Karpas-422 (cell line): ENCODE results near the gene QPRT. TPM values are rescaled to one million over a fixed set of nuclear protein-coding genes. Genes with fewer than 3 reads are reported as not detected.

Experiments
- DNase-seq: peaks from one replicate; pipeline ENCODE4 v3.0.0-alpha.2; 2015
- H2AFZ ChIP-seq: fragments of 200-600 bp; sonication (generic); 2 replicates; pipeline ENCODE4 v1.6.1; 2014; ENCODE audit warnings: antibody characterized with exemption, low read length, mixed read lengths
- H3K27ac ChIP-seq: fragments of 200-600 bp; sonication (generic); 2 replicates; pipeline ENCODE4 v1.5.1; 2014; ENCODE audit warnings: mild to moderate bottlenecking, low read length, moderate library complexity
- H3K27me3 ChIP-seq: fragments of 200-600 bp; sonication (generic); 2 replicates; pipeline ENCODE4 v1.6.1; 2014; ENCODE audit warnings: low read length, mixed read lengths
- H3K36me3 ChIP-seq: fragments of 200-600 bp; sonication (generic); 2 replicates; pipeline ENCODE4 v1.6.1; 2014; ENCODE audit warnings: low read length, mixed read lengths; ENCODE audit not compliant: insufficient read depth
- H3K4me1 ChIP-seq: fragments of 200-600 bp; sonication (generic); 2 replicates; pipeline ENCODE4 v1.6.1; 2014; ENCODE audit warnings: mild to moderate bottlenecking, low read length, mixed read lengths
- H3K4me2 ChIP-seq: fragments of 200-600 bp; sonication (generic); 2 replicates; pipeline ENCODE4 v1.6.1; 2014; ENCODE audit warnings: low read length, low read depth, mild to moderate bottlenecking; ENCODE audit not compliant: poor library complexity, severe bottlenecking
- H3K4me3 ChIP-seq: fragments of 200-600 bp; sonication (generic); 2 replicates; pipeline ENCODE4 v1.5.1; 2014; ENCODE audit warnings: mild to moderate bottlenecking, antibody characterized with exemption, low read length, mixed read lengths
- H3K79me2 ChIP-seq: fragments of 200-600 bp; sonication (generic); 2 replicates; pipeline ENCODE4 v1.6.1; 2014; ENCODE audit warnings: mild to moderate bottlenecking, low read length, mixed read lengths
- H3K9ac ChIP-seq: fragments of 200-600 bp; sonication (generic); 2 replicates; pipeline ENCODE4 v1.6.0; 2014; ENCODE audit warnings: low read length
- H3K9me2 ChIP-seq: fragments of 200-600 bp; sonication (generic), shearing (Covaris generic); replicated peaks from 2 replicates; pipeline ENCODE4 v1.6.0; 2014; ENCODE audit warnings: mild to moderate bottlenecking, low read length, moderate library complexity; ENCODE audit not compliant: insufficient read depth
- H3K9me3 ChIP-seq: fragments of 300-700, 200-600 bp; sonication (generic); 2 replicates; pipeline ENCODE4 v1.6.1; 2014; ENCODE audit warnings: low read length, mixed read lengths
- H4K20me1 ChIP-seq: fragments of 200-600 bp; sonication (generic); 2 replicates; pipeline ENCODE4 v1.6.1; 2014; ENCODE audit warnings: mild to moderate bottlenecking, antibody characterized with exemption, low read length, low read depth; ENCODE audit not compliant: insufficient read depth
- total RNA-seq: library from RNA; depleted of rRNA; stranded (reverse); fragments of >200 nt; shearing (Covaris generic); gene quantifications from 2 replicates; pipeline ENCODE4 v1.2.3, GENCODE V29; 2014; ENCODE audit warnings: low replicate concordance

Gene QPRT
- total RNA-seq, 1 experiment from 2014 or later, result 39.6 TPM

GRCh38 chr16:29644338-29644857 is 34.6 kb upstream of the QPRT start:
- H3K27ac ChIP-seq, result no peak overlapping the region
- H4K20me1 ChIP-seq, result no peaks in the 10 kb centered on the region
- H3K79me2 ChIP-seq, result no peaks in the 10 kb centered on the region
- peak; percentile 37 for DNase-seq
- no peaks in the 10 kb centered on the region for H3K27me3 ChIP-seq
- H3K9ac ChIP-seq, result no peak overlapping the region
- H2AFZ ChIP-seq, result no peak overlapping the region
- no peaks in the 10 kb centered on the region for H3K9me2 ChIP-seq
- no peaks in the 10 kb centered on the region for H3K36me3 ChIP-seq
- peaks cover 7% of the 10 kb centered on the region for H3K4me1 ChIP-seq
- no peak overlapping the region for H3K4me2 ChIP-seq
- H3K4me3 ChIP-seq, result no peak overlapping the region
- no peaks in the 10 kb centered on the region for H3K9me3 ChIP-seq

- Histone ChIP-seq H3K4me1 (peaks cover 7% of the 10 kb centered on the region), H3K27me3 (no peaks in the 10 kb centered on the region), H4K20me1 (no peaks in the 10 kb centered on the region), H3K9me2 (no peaks in the 10 kb centered on the region), H3K4me3 (no peak overlapping the region), H3K4me2 (no peak overlapping the region), H3K36me3 (no peaks in the 10 kb centered on the region), H3K9ac (no peak overlapping the region), H3K79me2 (no peaks in the 10 kb centered on the region), H3K27ac (no peak overlapping the region), H2AFZ (peak overlapping the region; percentile 75), H3K9me3 (no peaks in the 10 kb centered on the region)
- DNase-seq, result peak; percentile 40
Observed at GRCh38 chr16:29644973-29645693, 33.8 kb upstream of the QPRT start.

- Histone ChIP-seq H3K9me3 (no peaks in the 10 kb centered on the region), H3K9ac (no peak overlapping the region), H3K36me3 (no peaks in the 10 kb centered on the region), H3K27me3 (no peaks in the 10 kb centered on the region), H3K4me3 (no peak overlapping the region), H3K27ac (no peak overlapping the region), H3K79me2 (no peaks in the 10 kb centered on the region), H4K20me1 (no peaks in the 10 kb centered on the region), H3K4me2 (no peak overlapping the region), H3K4me1 (peaks cover 7% of the 10 kb centered on the region), H2AFZ (peak overlapping the region; percentile 75), H3K9me2 (no peaks in the 10 kb centered on the region)
- peak; percentile 77 for DNase-seq
Observed at GRCh38 chr16:29645694-29646187, 33.2 kb upstream of the QPRT start.

GRCh38 chr16:29646947-29647346 is 32.0 kb upstream of the QPRT start:
- no peak for DNase-seq
- no peaks in the 10 kb centered on the region for H3K9me2 ChIP-seq
- no peak overlapping the region for H3K27ac ChIP-seq
- no peak overlapping the region for H3K4me3 ChIP-seq
- no peaks in the 10 kb centered on the region for H4K20me1 ChIP-seq
- H3K9me3 ChIP-seq, result no peaks in the 10 kb centered on the region
- H3K9ac ChIP-seq, result no peak overlapping the region
- no peaks in the 10 kb centered on the region for H3K79me2 ChIP-seq
- no peak overlapping the region for H3K4me2 ChIP-seq
- no peaks in the 10 kb centered on the region for H3K27me3 ChIP-seq
- H2AFZ ChIP-seq, result no peak overlapping the region
- peaks cover 7% of the 10 kb centered on the region for H3K4me1 ChIP-seq
- H3K36me3 ChIP-seq, result no peaks in the 10 kb centered on the region

GRCh38 chr16:29649588-29650494 is 29.1 kb upstream of the QPRT start:
- H4K20me1 ChIP-seq, result no peaks in the 10 kb centered on the region
- no peak overlapping the region for H2AFZ ChIP-seq
- no peak for DNase-seq
- H3K9ac ChIP-seq, result no peak overlapping the region
- no peaks in the 10 kb centered on the region for H3K9me3 ChIP-seq
- no peaks in the 10 kb centered on the region for H3K9me2 ChIP-seq
- H3K4me2 ChIP-seq, result no peak overlapping the region
- no peak overlapping the region for H3K27ac ChIP-seq
- no peaks in the 10 kb centered on the region for H3K27me3 ChIP-seq
- H3K79me2 ChIP-seq, result no peaks in the 10 kb centered on the region
- H3K4me3 ChIP-seq, result no peak overlapping the region
- H3K36me3 ChIP-seq, result no peaks in the 10 kb centered on the region
- peaks cover 17% of the 10 kb centered on the region for H3K4me1 ChIP-seq

- Histone ChIP-seq H3K9me3 (no peaks in the 10 kb centered on the region), H4K20me1 (no peaks in the 10 kb centered on the region), H3K4me3 (no peak overlapping the region), H3K27ac (no peak overlapping the region), H3K27me3 (no peaks in the 10 kb centered on the region), H2AFZ (no peak overlapping the region), H3K4me1 (peaks cover 10% of the 10 kb centered on the region), H3K9ac (no peak overlapping the region), H3K36me3 (no peaks in the 10 kb centered on the region), H3K4me2 (no peak overlapping the region), H3K9me2 (no peaks in the 10 kb centered on the region), H3K79me2 (no peaks in the 10 kb centered on the region)
- DNase-seq, result no peak
Observed at GRCh38 chr16:29650771-29651170, 28.2 kb upstream of the QPRT start.

- no peak for DNase-seq
- Histone ChIP-seq H3K36me3 (no peaks in the 10 kb centered on the region), H3K4me2 (no peak overlapping the region), H3K4me1 (peaks cover 10% of the 10 kb centered on the region), H3K9ac (no peak overlapping the region), H4K20me1 (no peaks in the 10 kb centered on the region), H2AFZ (no peak overlapping the region), H3K79me2 (no peaks in the 10 kb centered on the region), H3K27me3 (no peaks in the 10 kb centered on the region), H3K9me2 (no peaks in the 10 kb centered on the region), H3K9me3 (no peaks in the 10 kb centered on the region), H3K27ac (no peak overlapping the region), H3K4me3 (no peak overlapping the region)
Observed at GRCh38 chr16:29651774-29652349, 27.1 kb upstream of the QPRT start.

GRCh38 chr16:29653471-29653870 is 25.5 kb upstream of the QPRT start:
- H3K9me3 ChIP-seq, result no peaks in the 10 kb centered on the region
- no peak overlapping the region for H3K9ac ChIP-seq
- peak overlapping the region; percentile 49 for H3K4me2 ChIP-seq
- DNase-seq, result peak; percentile 77
- peaks cover 10% of the 10 kb centered on the region for H3K4me1 ChIP-seq
- H2AFZ ChIP-seq, result no peak overlapping the region
- H3K9me2 ChIP-seq, result no peaks in the 10 kb centered on the region
- H3K79me2 ChIP-seq, result no peaks in the 10 kb centered on the region
- H3K27ac ChIP-seq, result no peak overlapping the region
- H4K20me1 ChIP-seq, result no peaks in the 10 kb centered on the region
- H3K4me3 ChIP-seq, result no peak overlapping the region
- H3K27me3 ChIP-seq, result no peaks in the 10 kb centered on the region
- H3K36me3 ChIP-seq, result no peaks in the 10 kb centered on the region
